ENCODE results near the gene SDC4. TPM values are rescaled to one million over a fixed set of nuclear protein-coding genes. Genes with fewer than 3 reads are reported as not detected.

Gene SDC4
- total and polyA plus RNA-seq, 4 donors, result 54.4 to 147 (median 83.6) TPM

GRCh38 chr20:45328451-45328850 is 19.8 kb downstream of the SDC4 start:
- Histone ChIP-seq H3K4me3 (ENCODE audit: low read depth in 1 of 3, low read length in 3 of 3) (no peak overlapping the region), H3K27ac (ENCODE audit: low read depth in 1 of 2, low read length in 2 of 2) (no peak overlapping the region), H3K4me1 (ENCODE audit: control insufficient read depth in 4 of 4, insufficient read depth in 4 of 4, low read length in 3 of 4) (peaks cover 0 to 7% (median 1%) of the 10 kb centered on the region in 4 donors), H3K9me3 (ENCODE audit: control insufficient read depth in 4 of 4, low read length in 3 of 4) (no peaks in the 10 kb centered on the region), H3K9ac (ENCODE audit: low read depth in 1 of 2, low read length in 2 of 2) (no peak overlapping the region), H3K36me3 (ENCODE audit: control insufficient read depth in 4 of 4, insufficient read depth in 3 of 4, low read depth in 1 of 4, low read length in 3 of 4) (peaks cover 21 to 76% (median 60%) of the 10 kb centered on the region in 4 donors), H3K27me3 (ENCODE audit: control insufficient read depth in 4 of 4, insufficient read depth in 4 of 4, low read length in 3 of 4) (no peaks in the 10 kb centered on the region)
- DNase-seq (ENCODE audit: low spot score), result no peak
- 94% methylated on average over 4 of the region's 4 CpGs for WGBS
- TF ChIP-seq RAD21 (IDR thresholded peaks at IDR 0.05) (no peak), ATF3 (IDR thresholded peaks at IDR 0.05) (no peak), JUND (IDR thresholded peaks at IDR 0.05) (no peak), TAF1 (conservative IDR thresholded peaks at IDR 0.05) (no peak), EGR1 (IDR thresholded peaks at IDR 0.05; ENCODE audit: low read depth in 2 of 2) (no peak), YY1 (IDR thresholded peaks at IDR 0.05) (no peak), RXRA (IDR thresholded peaks at IDR 0.05) (no peak), FOXA2 (IDR thresholded peaks at IDR 0.05) (no peak), ZBTB33 (IDR thresholded peaks at IDR 0.05) (no peak), REST (IDR thresholded peaks at IDR 0.05) (no peak), GABPA (IDR thresholded peaks at IDR 0.05 in 1 of 2, conservative IDR thresholded peaks at IDR 0.05 in 1 of 2) (no peak), HNF4G (IDR thresholded peaks at IDR 0.05) (no peak), HNF4A (conservative IDR thresholded peaks at IDR 0.05) (no peak), SP1 (IDR thresholded peaks at IDR 0.05) (no peak), MAX (IDR thresholded peaks at IDR 0.05) (no peak), CTCF (IDR thresholded peaks at IDR 0.05; ENCODE audit: low read depth, low read length, missing input control) (no peak), FOXA1 (IDR thresholded peaks at IDR 0.05) (no peak), NR2F2 (IDR thresholded peaks at IDR 0.05) (no peak)
